SK-N-SH (cell line): ENCODE results near the gene ME3. TPM values are rescaled to one million over a fixed set of nuclear protein-coding genes. Genes with fewer than 3 reads are reported as not detected.

ENCODE experiments used
- CTCF ChIA-PET: fragments of 300-600, 350-600 bp; formaldehyde crosslinking; extraction: SDS; loops from one replicate; lab custom pipeline; 2021; lab: Yijun Ruan, JAX
- POLR2A ChIA-PET: fragments of 350-600 bp; sonication (Branson Sonifier 250); formaldehyde crosslinking; extraction: SDS; loops from one replicate; lab custom pipeline; 2020; ENCODE audit warnings: antibody characterized with exemption, inconsistent platforms; lab: Yijun Ruan, JAX
- DNase-seq: peaks from one replicate; pipeline ENCODE4 v3.0.0; 2012
- H2AFZ ChIP-seq: fragments of 200-600 bp; sonication (generic); 2 replicates; pipeline ENCODE4 v1.8.1; 2016; ENCODE audit warnings: antibody characterized with exemption, mild to moderate bottlenecking, low read depth
- H3F3A ChIP-seq: fragments of 200-600 bp; sonication (generic); replicated peaks from 2 replicates; pipeline ENCODE3; 2016; ENCODE audit warnings: antibody characterized with exemption, mild to moderate bottlenecking; ENCODE audit not compliant: insufficient read depth
- H3K27ac ChIP-seq, 2 experiments: fragments of 200-500 bp in 1 of 2; fragments of 200-600 bp in 1 of 2; sonication (Bioruptor generic) in 1 of 2; sonication (generic), shearing (Covaris generic) in 1 of 2; 2 replicates each; pipeline versions ENCODE4 v1.5.1 to v1.6.1; 2014 to 2016; ENCODE audit warnings: low read depth in 2 of 2, inconsistent platforms in 1 of 2, low read length in 1 of 2, mild to moderate bottlenecking in 1 of 2, mixed read lengths in 1 of 2
- H3K27me3 ChIP-seq: fragments of 200-600 bp; sonication (generic), shearing (Covaris generic); 2 replicates; pipeline ENCODE4 v1.6.1; 2016; ENCODE audit warnings: mixed run types; ENCODE audit not compliant: insufficient read depth
- H3K36me3 ChIP-seq, 2 experiments: fragments of 200-500 bp in 1 of 2; fragments of 200-600 bp in 1 of 2; sonication (Bioruptor generic) in 1 of 2; sonication (generic) in 1 of 2; replicated peaks in 1 of 2; 2 replicates each; pipeline versions ENCODE3 to v1.5.1; 2014 to 2016; ENCODE audit warnings: low read length in 1 of 2, mild to moderate bottlenecking in 1 of 2; ENCODE audit not compliant: insufficient read depth in 2 of 2, control insufficient read depth in 1 of 2
- H3K4me1 ChIP-seq, 2 experiments: fragments of 200-500 bp in 1 of 2; fragments of 200-600 bp in 1 of 2; sonication (Bioruptor generic) in 1 of 2; sonication (generic), shearing (Covaris generic) in 1 of 2; 2 replicates each; pipeline versions ENCODE4 v1.5.1 to v1.6.1; 2014 to 2016; ENCODE audit warnings: low read depth in 1 of 2, low read length in 1 of 2, mixed run types in 1 of 2; ENCODE audit not compliant: insufficient read depth in 2 of 2, control insufficient read depth in 1 of 2
- H3K4me2 ChIP-seq: fragments of 200-600 bp; sonication (generic), shearing (Covaris generic); 2 replicates; pipeline ENCODE4 v1.6.1; 2017; ENCODE audit warnings: mixed run types
- H3K4me3 ChIP-seq, 2 experiments: fragments of 200-500 bp in 1 of 2; fragments of 200-600 bp in 1 of 2; sonication (Bioruptor generic) in 1 of 2; sonication (generic), shearing (Covaris generic) in 1 of 2; 2 replicates each; pipeline versions ENCODE4 v1.5.1 to v1.8.1; 2014 to 2016; ENCODE audit warnings: low read depth in 2 of 2, inconsistent platforms in 1 of 2, low read length in 1 of 2, mild to moderate bottlenecking in 1 of 2, mixed read lengths in 1 of 2, moderate library complexity in 1 of 2
- H3K79me2 ChIP-seq: fragments of 200-600 bp; sonication (generic); 2 replicates; pipeline ENCODE4 v1.8.1; 2017; ENCODE audit warnings: mild to moderate bottlenecking; ENCODE audit not compliant: insufficient read depth
- H3K9ac ChIP-seq: fragments of 200-600 bp; sonication (generic); 2 replicates; pipeline ENCODE4 v1.6.1; 2017; ENCODE audit warnings: mixed run types
- H3K9me2 ChIP-seq: fragments of 200-600 bp; sonication (generic); 2 replicates; pipeline ENCODE4 v1.6.1; 2017; ENCODE audit warnings: mixed run types
- H3K9me3 ChIP-seq: fragments of 200-600 bp; sonication (generic); 2 replicates; pipeline ENCODE4 v1.6.1; 2017; ENCODE audit warnings: mixed run types, mild to moderate bottlenecking, moderate library complexity
- H4K20me1 ChIP-seq: fragments of 200-600 bp; sonication (generic); 2 replicates; pipeline ENCODE4 v1.6.1; 2017; ENCODE audit warnings: mild to moderate bottlenecking, mixed run types; ENCODE audit not compliant: insufficient read depth
- CHD2 ChIP-seq: fragments of 150-350 bp; IDR thresholded peaks from 2 replicates; pipeline ENCODE4 v1.6.1; 2018; ENCODE audit warnings: low read length; ENCODE audit not compliant: partially characterized antibody
- CTCF ChIP-seq: fragments of 200-600 bp; sonication (generic); IDR thresholded peaks from 2 replicates; pipeline ENCODE4 v1.6.1; 2017; ENCODE audit warnings: antibody characterized with exemption, mild to moderate bottlenecking, moderate library complexity
- ELF1 ChIP-seq: IDR thresholded peaks from 2 replicates; pipeline ENCODE4 v1.4.0; 2012
- EP300 ChIP-seq, 2 experiments: IDR thresholded peaks; 2 replicates each; pipeline versions ENCODE4 v1.4.0 to v1.6.1; 2012; ENCODE audit warnings: borderline replicate concordance in 1 of 2, low read depth in 1 of 2, low read length in 1 of 2
- EZH2phosphoT487 ChIP-seq: fragments of 200-600 bp; sonication (generic); IDR thresholded peaks from 2 replicates; pipeline ENCODE4 v1.6.1; 2017; ENCODE audit warnings: low read depth, mixed run types, mild to moderate bottlenecking, antibody characterized with exemption, moderate library complexity, borderline replicate concordance
- FOSL2 ChIP-seq: IDR thresholded peaks from 2 replicates; pipeline ENCODE4 v1.4.0; 2012; ENCODE audit warnings: low read depth, mild to moderate bottlenecking, moderate library complexity, borderline replicate concordance
- GABPA ChIP-seq: IDR thresholded peaks from 2 replicates; pipeline ENCODE4 v1.4.0; 2012; ENCODE audit warnings: low read depth, mild to moderate bottlenecking
- GATA2 ChIP-seq: sonication (generic); formaldehyde crosslinking; IDR thresholded peaks from 2 replicates; pipeline ENCODE4 v1.5.0; 2020; ENCODE audit warnings: mild to moderate bottlenecking, missing genetic modification reagents
- IRF3 ChIP-seq: fragments of 150-350 bp; IDR thresholded peaks from 2 replicates; pipeline ENCODE4 v1.6.1; 2016; ENCODE audit warnings: mild to moderate bottlenecking, low read depth, low read length
- NRF1 ChIP-seq: IDR thresholded peaks from 2 replicates; pipeline ENCODE4 v1.6.1; 2012; ENCODE audit warnings: low read depth, mild to moderate bottlenecking, low read length
- PBX3 ChIP-seq: IDR thresholded peaks from 2 replicates; pipeline ENCODE4; 2012
- RAD21 ChIP-seq: IDR thresholded peaks from 2 replicates; pipeline ENCODE4 v1.6.1; 2012; ENCODE audit warnings: mild to moderate bottlenecking, low read length
- REST ChIP-seq: IDR thresholded peaks from 2 replicates; pipeline ENCODE4 v1.6.1; 2012; ENCODE audit warnings: mild to moderate bottlenecking, low read depth, low read length, moderate library complexity
- RFX5 ChIP-seq: IDR thresholded peaks from 2 replicates; pipeline ENCODE4 v1.6.1; 2012; ENCODE audit warnings: mild to moderate bottlenecking, improper control_type of control experiment, low read length
- RXRA ChIP-seq: IDR thresholded peaks from 2 replicates; pipeline ENCODE4 v1.4.0; 2012; ENCODE audit warnings: low read depth, mild to moderate bottlenecking, borderline replicate concordance
- SMC3 ChIP-seq: IDR thresholded peaks from 2 replicates; pipeline ENCODE4 v1.6.1; 2012; ENCODE audit warnings: low read depth, low read length, improper control_type of control experiment
- USF1 ChIP-seq: IDR thresholded peaks from 2 replicates; pipeline ENCODE4 v1.4.0; 2012; ENCODE audit warnings: low read depth, borderline replicate concordance
- USF2 ChIP-seq: fragments of 150-350 bp; IDR thresholded peaks from 2 replicates; pipeline ENCODE4 v1.6.1; 2017; ENCODE audit warnings: antibody characterized with exemption, low read length, low read depth, borderline replicate concordance
- ZBTB33 ChIP-seq: IDR thresholded peaks from 2 replicates; pipeline ENCODE4 v1.4.0; 2012; ENCODE audit warnings: low read depth, borderline replicate concordance
- WGBS: methylation state at CpG from one replicate; pipeline ENCODE4 v1.1.6; 2017; ENCODE audit warnings: low lambda C conversion rate; 5-methylcytosine and 5-hydroxymethylcytosine counted together
- polyA plus RNA-seq, 3 experiments: library from polyadenylated mRNA; depleted of rRNA; stranded (reverse); fragments of >200 nt; gene quantifications; 2 replicates each; pipeline ENCODE4 v1.2.3, GENCODE V29; 2012

The ME3 gene
- polyA plus RNA-seq, 1 of the 3 experiments (the other 2 are of a cell fraction): 22.0 TPM

GRCh38 chr11:86444981-86445380 is 227.4 kb downstream of the ME3 start:
- H3K9ac ChIP-seq: no peak overlapping the region
- WGBS: 83% methylated on average over 1 of the region's 1 CpG
- no peak overlapping the region for H3K4me3 ChIP-seq
- H3K4me2 ChIP-seq: no peak overlapping the region
- TF ChIP-seq USF2: no peak
- TF ChIP-seq USF1: no peak
- no peak for TF ChIP-seq CHD2
- TF ChIP-seq RXRA: no peak
- TF ChIP-seq EZH2phosphoT487: no peak
- no peak for TF ChIP-seq SMC3
- TF ChIP-seq ELF1: no peak
- no peak for TF ChIP-seq EP300 (IDR thresholded peaks at IDR 0.05; ENCODE audit: borderline replicate concordance in 1 of 2, low read depth in 1 of 2, low read length in 1 of 2)
- no peak for TF ChIP-seq GATA2 (CRISPR knock-in tag)
- no peak for TF ChIP-seq REST
- no peak for TF ChIP-seq PBX3
- no peak for TF ChIP-seq RAD21
- TF ChIP-seq GABPA: no peak
- no peak for TF ChIP-seq CTCF
- TF ChIP-seq IRF3: no peak
- no peak for TF ChIP-seq FOSL2
- no peak for TF ChIP-seq NRF1
- TF ChIP-seq ZBTB33: no peak
- no peak for TF ChIP-seq RFX5
- TF ChIP-seq, all 33 proteins: peak for 0
- H2AFZ ChIP-seq: no peak overlapping the region
- 0 out of 4 replicates have a peak, but pooled peaks cover 0 to 5% of the 10 kb centered on the region in 2 experiments for H3K4me1 ChIP-seq
- ChIA-PET CTCF (interaction anchor here (0.9 to 1.5 kb wide), 4 partner anchors 10 to 590 kb away, joined by 3 to 6 read pairs (median 4); partner anchors contain the start of gene CCDC83), POLR2A (no interaction called here)
- H3K36me3 ChIP-seq: peaks cover 0 to 2% of the 10 kb centered on the region in 2 experiments
- no peaks in the 10 kb centered on the region for H3K27me3 ChIP-seq
- DNase-seq: no peak
- no peaks in the 10 kb centered on the region for H3K9me2 ChIP-seq
- H3K9me3 ChIP-seq: no peaks in the 10 kb centered on the region
- H3F3A ChIP-seq: no peaks in the 10 kb centered on the region
- no peak overlapping the region for H3K27ac ChIP-seq
- no peaks in the 10 kb centered on the region for H3K79me2 ChIP-seq
- no peaks in the 10 kb centered on the region for H4K20me1 ChIP-seq
